ENCODE measurements around the gene IPO5.
"Not testable (repeated sequence)": the region's sequence is repeated elsewhere in the genome, so short reads cannot be mapped to it uniquely, and the experiment has no call there.

Gene IPO5

GRCh38 chr13:97951376-97951775, 2.1 kb upstream of the IPO5 start:
- no peak for DNase-seq

GRCh38 chr13:97952831-97953230, 644 bp upstream of the IPO5 start:
- DNase-seq, result not testable (repeated sequence)

GRCh38 chr13:97961340-97961739, 7.9 kb downstream of the IPO5 start:
- DNase-seq, result no peak

- DNase-seq, result no peak
Observed at GRCh38 chr13:97962887-97963286, 9.4 kb downstream of the IPO5 start.

GRCh38 chr13:97967226-97967625, 13.8 kb downstream of the IPO5 start:
- DNase-seq, result no peak

GRCh38 chr13:97967948-97968347, 14.5 kb downstream of the IPO5 start:
- DNase-seq, result no peak

GRCh38 chr13:97971519-97971918, 18.0 kb downstream of the IPO5 start:
- DNase-seq, result no peak

- DNase-seq, result no peak
Observed at GRCh38 chr13:97974773-97975172, 21.3 kb downstream of the IPO5 start.

- DNase-seq, result no peak
Observed at GRCh38 chr13:97975280-97975847, 21.9 kb downstream of the IPO5 start.

GRCh38 chr13:97975848-97976609, 22.6 kb downstream of the IPO5 start:
- DNase-seq, result peak; percentile 75

GRCh38 chr13:97976610-97977521, 23.4 kb downstream of the IPO5 start:
- DNase-seq, result no peak

GRCh38 chr13:97977982-97978381, 24.5 kb downstream of the IPO5 start:
- no peak for DNase-seq

- DNase-seq, result no peak
Observed at GRCh38 chr13:97978651-97979050, 25.2 kb downstream of the IPO5 start.

GRCh38 chr13:97979051-97979450, 25.6 kb downstream of the IPO5 start:
- no peak for DNase-seq

- DNase-seq, result no peak
Observed at GRCh38 chr13:97979556-97979955, 26.1 kb downstream of the IPO5 start.

GRCh38 chr13:97982286-97982685, 28.8 kb downstream of the IPO5 start:
- DNase-seq, result no peak

- DNase-seq, result no peak
Observed at GRCh38 chr13:97986835-97987234, 33.4 kb downstream of the IPO5 start.

GRCh38 chr13:97999653-98000052, 46.2 kb downstream of the IPO5 start:
- DNase-seq, result no peak

GRCh38 chr13:98004107-98004506, 50.6 kb downstream of the IPO5 start:
- no peak for DNase-seq

- not testable (repeated sequence) for DNase-seq
Observed at GRCh38 chr13:98004997-98005396, 51.5 kb downstream of the IPO5 start.

GRCh38 chr13:98007001-98007400, 53.5 kb downstream of the IPO5 start:
- DNase-seq, result no peak

- DNase-seq, result no peak
Observed at GRCh38 chr13:98013241-98013640, 59.8 kb downstream of the IPO5 start.

- DNase-seq, result no peak
Observed at GRCh38 chr13:98014766-98015165, 61.3 kb downstream of the IPO5 start.

- no peak for DNase-seq
Observed at GRCh38 chr13:98018293-98018692, 64.8 kb downstream of the IPO5 start.
